Measurements from ENCODE around the gene ZNF175. TPM values are rescaled to one million over a fixed set of nuclear protein-coding genes. Genes with fewer than 3 reads are reported as not detected.

The ZNF175 gene
- total RNA-seq, 1 donor, result 9.9 TPM

GRCh38 chr19:51587264-51588191 is 16.4 kb downstream of the ZNF175 start:
- no peak overlapping the region for H3K4me3 ChIP-seq (ENCODE audit: low read depth, low read length)
- DNase-seq (ENCODE audit: low read depth), result no peak
- no peak for TF ChIP-seq CTCF (IDR thresholded peaks at IDR 0.05; ENCODE audit: insufficient read depth, low read depth, low read length)

GRCh38 chr19:51589511-51589910 is 18.4 kb downstream of the ZNF175 start:
- no peak for DNase-seq (ENCODE audit: low read depth)
- no peak overlapping the region for H3K4me3 ChIP-seq (ENCODE audit: low read depth, low read length)
- TF ChIP-seq CTCF (IDR thresholded peaks at IDR 0.05; ENCODE audit: insufficient read depth, low read depth, low read length), result no peak

GRCh38 chr19:51590441-51590840 is 19.4 kb downstream of the ZNF175 start:
- no peak for DNase-seq (ENCODE audit: low read depth)
- H3K4me3 ChIP-seq (ENCODE audit: low read depth, low read length), result no peak overlapping the region
- no peak for TF ChIP-seq CTCF (IDR thresholded peaks at IDR 0.05; ENCODE audit: insufficient read depth, low read depth, low read length)

GRCh38 chr19:51592521-51592920 is 21.4 kb downstream of the ZNF175 start:
- no peak overlapping the region for H3K4me3 ChIP-seq (ENCODE audit: low read depth, low read length)
- no peak for DNase-seq (ENCODE audit: low read depth)
- TF ChIP-seq CTCF (IDR thresholded peaks at IDR 0.05; ENCODE audit: insufficient read depth, low read depth, low read length), result no peak

- H3K4me3 ChIP-seq (ENCODE audit: low read depth, low read length), result peak overlapping the region; percentile 71
- no peak for DNase-seq (ENCODE audit: low read depth)
- TF ChIP-seq CTCF (IDR thresholded peaks at IDR 0.05; ENCODE audit: insufficient read depth, low read depth, low read length), result no peak
Observed at GRCh38 chr19:51593138-51593890, 22.2 kb downstream of the ZNF175 start.

GRCh38 chr19:51593969-51594773 is 23.1 kb downstream of the ZNF175 start:
- DNase-seq (ENCODE audit: low read depth), result peak; percentile 97
- no peak for TF ChIP-seq CTCF (IDR thresholded peaks at IDR 0.05; ENCODE audit: insufficient read depth, low read depth, low read length)
- H3K4me3 ChIP-seq (ENCODE audit: low read depth, low read length), result peak overlapping the region; percentile 71

Data from fibroblast of villous mesenchyme (primary cell).